UCSD-AML1 (cell line): ENCODE results near the gene F8.
"Not testable (repeated sequence)": the region's sequence is repeated elsewhere in the genome, so short reads cannot be mapped to it uniquely, and the experiment has no call there.

Experiments
- DNase-seq: peaks from one replicate; lab custom pipeline; 2025; ENCODE audit not compliant: unreplicated experiment; lab: John Stamatoyannopoulos, UW

The F8 gene

GRCh38 chrX:154987940-154988339 is 34.6 kb downstream of the F8 start:
- no peak for DNase-seq

GRCh38 chrX:154986826-154987575 is 35.5 kb downstream of the F8 start:
- no peak for DNase-seq

GRCh38 chrX:154981116-154981411 is 41.5 kb downstream of the F8 start:
- DNase-seq: no peak

- DNase-seq: peak; percentile 71
Measured at GRCh38 chrX:154980330-154981115, 42.0 kb downstream of the F8 start.

DNA sequence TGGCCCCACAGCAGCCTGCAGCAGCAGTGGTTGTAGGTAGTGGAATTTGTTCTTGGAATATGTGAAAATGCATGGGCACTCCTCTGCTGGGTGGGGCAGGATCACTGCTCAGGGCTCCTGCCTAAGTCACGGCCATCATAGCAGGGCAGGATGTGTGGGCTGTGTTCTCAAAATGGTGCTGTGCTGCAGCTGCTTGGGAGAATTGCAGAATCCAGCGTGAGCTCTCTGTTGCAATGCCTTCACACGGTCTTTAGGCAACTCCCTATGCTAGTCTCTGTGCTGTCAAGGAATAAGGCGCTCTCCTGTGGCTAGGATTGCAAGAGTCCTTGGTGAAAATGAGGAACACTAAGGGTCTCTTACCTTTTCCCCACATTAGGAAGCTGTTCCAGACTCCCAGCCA is 42.9 kb downstream of the F8 start:
- DNase-seq: no peak

GRCh38 chrX:154968353-154968752 is 54.2 kb downstream of the F8 start:
- DNase-seq: no peak

GRCh38 chrX:154967603-154968002 is 54.9 kb downstream of the F8 start:
- DNase-seq: no peak

GRCh38 chrX:154961947-154962346 is 60.6 kb downstream of the F8 start:
- DNase-seq: no peak

GRCh38 chrX:154955799-154956198 is 66.7 kb downstream of the F8 start:
- DNase-seq: not testable (repeated sequence)

GRCh38 chrX:154939265-154939664 is 83.3 kb downstream of the F8 start:
- not testable (repeated sequence) for DNase-seq

DNA sequence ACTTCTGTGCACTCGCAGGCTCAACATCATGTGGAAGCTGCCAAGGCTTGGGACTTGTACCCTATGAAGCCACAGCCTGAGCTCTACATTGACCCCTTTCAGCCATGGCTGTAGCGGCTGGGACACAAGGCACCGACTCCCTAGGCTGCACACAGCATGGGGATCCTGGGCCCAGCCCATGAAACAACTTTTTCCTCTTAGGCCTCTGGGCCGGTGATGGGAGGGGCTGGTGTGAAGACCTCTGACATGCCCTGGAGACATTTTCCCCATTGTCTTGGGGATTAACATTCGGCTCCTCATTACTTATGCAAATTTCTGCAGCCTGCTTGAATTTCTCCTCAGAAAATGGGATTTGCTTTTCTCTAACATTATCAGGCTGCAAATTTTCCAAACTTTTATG is 97.8 kb downstream of the F8 start:
- DNase-seq: not testable (repeated sequence)

DNA sequence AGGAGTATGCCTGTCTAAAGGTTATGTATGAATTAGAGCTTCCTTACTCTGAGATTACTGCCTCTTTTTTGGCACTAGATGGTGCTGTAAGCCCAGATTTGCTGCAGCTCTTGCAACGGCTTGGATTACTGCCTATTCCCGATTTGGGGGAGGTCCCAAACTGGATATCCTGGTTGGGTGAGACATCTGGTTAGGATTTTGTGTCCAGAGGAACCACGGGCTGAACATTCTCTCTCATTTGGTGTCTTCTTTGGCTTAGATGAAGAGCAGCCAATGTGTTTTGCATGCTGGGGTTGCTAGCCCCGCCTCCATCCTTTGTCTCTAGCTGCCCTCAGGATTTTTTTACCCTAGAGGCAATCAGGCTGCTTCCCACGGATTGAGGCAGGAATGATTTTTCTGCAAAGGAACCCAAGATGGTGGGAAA is 104.5 kb downstream of the F8 start:
- peak; percentile 38 for DNase-seq

DNA sequence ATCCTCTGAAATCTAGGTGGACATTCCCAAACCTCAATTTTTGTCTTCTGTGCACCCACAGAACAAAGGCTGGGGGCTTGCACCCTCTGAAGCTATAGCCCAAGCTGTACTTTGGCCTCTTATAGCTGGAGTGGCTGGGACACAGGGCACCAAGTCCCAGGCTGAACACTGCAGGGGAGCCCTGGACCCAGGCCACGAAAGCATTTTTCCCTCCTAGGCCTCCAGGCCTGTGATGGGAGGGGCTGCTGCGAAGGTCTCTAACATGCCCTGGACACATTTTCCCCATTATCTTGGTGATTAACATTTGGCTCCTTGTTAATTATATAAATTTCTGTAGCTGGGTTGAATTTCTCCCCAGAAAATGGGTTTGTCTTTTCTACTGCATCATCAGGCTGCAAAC is 108.5 kb downstream of the F8 start:
- DNase-seq: no peak

GRCh38 chrX:154910528-154910927 is 112.0 kb downstream of the F8 start:
- not testable (repeated sequence) for DNase-seq

- not testable (repeated sequence) for DNase-seq
Measured at GRCh38 chrX:154910048-154910447, 112.5 kb downstream of the F8 start.

DNA sequence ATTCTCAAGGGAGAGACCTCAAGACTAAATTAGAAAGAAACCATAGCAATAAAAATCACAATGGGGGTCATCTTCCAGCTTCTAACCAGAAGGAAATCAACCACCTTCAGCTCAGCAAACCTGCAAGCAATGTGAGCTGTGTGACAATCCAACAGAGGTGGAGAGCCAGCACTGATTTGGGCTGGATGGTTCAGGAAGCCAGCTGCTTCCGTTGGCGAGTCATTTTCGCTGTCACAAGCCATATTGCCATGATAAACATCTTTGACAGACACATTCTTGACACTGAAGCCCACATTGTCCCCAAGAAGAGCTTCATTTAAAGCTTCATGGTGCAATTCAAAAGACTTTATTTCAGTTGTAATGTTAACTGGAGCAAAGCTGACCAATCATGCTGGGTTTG is 113.7 kb downstream of the F8 start:
- no peak for DNase-seq

DNA sequence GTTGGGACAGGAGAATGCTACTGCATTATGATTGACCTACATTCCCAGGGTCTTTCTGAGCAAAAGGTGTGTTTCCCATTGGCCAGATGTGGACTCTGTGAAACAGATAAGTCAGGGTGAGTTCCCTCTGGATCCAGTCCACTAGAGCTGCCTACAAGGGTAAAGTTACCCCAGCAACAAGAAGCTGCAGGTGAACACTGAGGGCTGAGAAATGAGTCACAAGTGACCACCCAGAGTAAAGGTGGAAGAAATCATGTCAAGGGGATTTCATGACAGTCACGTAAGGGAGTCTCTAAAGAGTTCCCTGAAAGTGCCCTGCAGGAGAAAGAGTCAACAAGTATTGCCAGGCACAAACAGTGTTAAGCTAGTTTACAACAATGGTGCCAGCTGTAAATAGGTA is 120.1 kb downstream of the F8 start:
- DNase-seq: no peak

DNA sequence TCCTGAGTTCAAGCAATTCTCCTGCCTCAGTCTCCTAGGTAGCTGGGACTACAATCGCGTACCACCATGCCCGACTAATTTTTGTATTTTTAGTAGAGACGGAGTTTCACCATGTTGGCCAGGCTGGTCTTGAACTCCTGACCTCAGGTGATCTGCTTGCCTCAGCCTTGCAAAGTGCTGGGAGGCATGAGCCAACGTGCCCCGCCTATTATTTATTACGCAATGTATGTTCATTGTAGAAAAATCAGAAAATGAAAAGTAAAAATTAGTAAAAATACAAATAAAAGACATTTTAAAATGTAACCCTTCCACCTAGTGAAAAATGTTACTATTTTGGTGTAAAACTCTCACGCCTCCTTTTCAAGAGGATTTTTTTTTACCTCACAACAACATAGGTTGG is 122.2 kb downstream of the F8 start:
- DNase-seq: no peak

GRCh38 chrX:154892296-154892695 is 130.2 kb downstream of the F8 start:
- no peak for DNase-seq

- DNase-seq: no peak
Measured at GRCh38 chrX:154890990-154891639, 131.4 kb downstream of the F8 start.

DNA sequence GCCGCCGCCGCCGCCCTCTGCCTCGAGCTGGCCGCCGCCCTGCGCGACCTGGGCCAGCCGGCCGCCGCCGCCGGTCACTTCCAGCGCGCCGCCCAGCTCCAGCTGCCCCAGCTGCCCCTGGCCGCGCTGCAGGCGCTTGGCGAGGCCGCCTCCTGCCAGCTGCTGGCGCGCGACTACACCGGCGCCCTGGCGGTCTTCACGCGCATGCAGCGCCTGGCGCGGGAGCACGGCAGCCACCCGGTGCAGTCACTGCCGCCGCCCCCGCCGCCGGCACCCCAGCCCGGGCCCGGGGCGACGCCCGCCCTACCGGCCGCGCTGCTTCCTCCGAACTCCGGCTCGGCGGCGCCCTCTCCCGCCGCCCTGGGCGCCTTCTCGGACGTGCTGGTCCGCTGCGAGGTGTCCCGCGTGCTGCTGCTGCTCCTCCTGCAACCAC is 135.7 kb downstream of the F8 start:
- not testable (repeated sequence) for DNase-seq
